EL (cell line): Measurements from ENCODE around the gene PHF21B.
"Not testable (repeated sequence)": the region's sequence is repeated elsewhere in the genome, so short reads cannot be mapped to it uniquely, and the experiment has no call there.

Source experiments
- DNase-seq: peaks from one replicate; pipeline ENCODE4 v3.0.0-alpha.2; 2016

The PHF21B gene

GRCh38 chr22:44931077-44931540, 78.7 kb downstream of the PHF21B start:
- peak; percentile 7 for DNase-seq

- DNase-seq, result no peak
Measured at GRCh38 chr22:44930711-44931035, 79.1 kb downstream of the PHF21B start.

DNA sequence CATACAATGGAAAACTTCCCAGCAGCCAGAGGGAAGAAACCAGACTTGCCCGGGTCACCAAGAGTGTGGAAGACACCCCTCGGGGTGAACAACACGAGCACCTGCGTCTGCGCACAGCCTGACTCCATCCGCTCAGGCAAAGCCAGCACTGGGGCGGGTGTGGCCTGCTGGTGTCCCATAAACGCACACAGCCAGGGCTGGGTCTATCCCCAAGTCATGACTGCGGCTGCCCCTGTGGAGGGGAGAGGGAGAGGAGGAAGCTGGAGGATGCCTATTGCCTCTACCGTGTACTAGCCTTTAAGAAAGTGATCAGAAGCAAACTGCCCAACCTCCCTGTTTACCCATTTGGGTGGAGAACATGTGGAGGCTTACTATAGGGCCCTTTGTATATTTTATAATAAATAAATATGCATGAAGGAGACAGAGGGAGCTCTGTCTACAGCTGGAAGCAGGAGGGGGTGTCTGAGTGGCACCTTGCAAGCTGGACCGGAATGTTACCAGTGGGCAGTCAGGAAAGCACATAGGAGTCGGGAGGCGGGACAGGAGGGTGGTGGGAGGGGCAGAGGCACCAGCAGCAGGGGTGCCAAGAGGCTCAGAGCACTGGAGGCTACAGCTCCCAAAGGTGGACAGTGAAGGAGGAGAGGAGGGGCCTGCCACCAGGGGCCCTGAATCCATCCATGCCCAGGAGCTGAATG, 79.6 kb downstream of the PHF21B start:
- no peak for DNase-seq

DNA sequence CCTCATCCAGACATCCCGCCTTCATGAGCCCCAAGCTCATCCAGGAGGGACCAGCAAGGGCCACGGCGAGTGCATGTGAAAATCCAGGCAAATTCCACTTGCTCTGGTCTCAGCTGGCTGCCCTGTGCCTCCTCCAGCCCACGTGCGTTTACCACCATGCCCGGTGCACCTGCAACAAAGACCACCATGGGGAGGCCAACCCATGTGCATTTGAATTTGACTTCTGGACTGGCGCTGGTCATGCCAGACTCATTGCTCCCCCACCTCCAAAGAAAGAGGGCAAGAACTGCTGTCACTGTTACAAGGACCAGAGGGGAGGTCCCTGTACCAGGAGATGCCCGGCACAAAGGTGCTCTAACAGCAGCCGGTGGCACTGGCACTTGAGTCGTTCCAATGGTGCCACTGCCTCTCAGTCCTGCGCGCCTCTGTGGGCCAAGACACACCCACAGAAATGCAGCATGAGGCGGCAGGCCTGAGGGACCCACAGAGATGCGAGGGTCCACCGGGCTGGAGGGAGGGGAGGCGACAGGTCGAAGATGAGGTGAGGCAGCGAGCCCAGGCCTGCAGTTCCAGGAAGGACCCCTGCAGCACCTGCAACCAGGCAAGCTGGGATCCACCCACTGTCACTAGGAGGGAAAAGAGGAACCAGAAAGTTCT, 80.3 kb downstream of the PHF21B start:
- no peak for DNase-seq

DNA sequence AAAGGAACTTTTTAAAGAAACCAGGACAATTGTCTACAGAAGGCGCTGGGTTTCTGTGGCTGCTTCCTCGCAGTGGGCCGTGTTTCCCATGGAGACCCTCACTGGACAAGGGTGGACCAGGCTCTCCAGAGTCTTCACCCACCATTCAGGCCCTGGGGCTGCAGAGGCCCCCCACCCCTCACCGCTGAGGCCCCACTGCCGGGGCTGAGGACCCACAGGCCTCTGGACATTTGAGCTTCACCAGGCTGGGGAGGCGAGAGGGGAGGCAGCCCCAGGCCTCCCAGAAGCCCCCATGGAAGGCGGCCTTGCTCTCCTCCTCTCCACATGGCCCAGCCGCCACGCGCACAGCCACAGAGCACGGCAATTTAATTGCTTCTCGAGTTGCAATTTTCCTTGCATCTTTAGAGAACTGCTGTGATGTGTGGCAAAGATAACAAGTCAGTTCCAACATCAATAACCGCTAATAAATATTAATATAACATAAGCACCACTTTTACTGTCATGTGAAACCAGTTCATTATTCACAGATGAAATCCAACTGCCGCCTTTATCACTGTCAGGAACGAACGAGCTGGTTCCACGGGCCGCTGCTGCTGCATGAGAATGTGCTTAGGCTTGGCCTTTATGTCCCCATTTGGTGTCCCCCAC, 81.0 kb downstream of the PHF21B start:
- no peak for DNase-seq

DNA sequence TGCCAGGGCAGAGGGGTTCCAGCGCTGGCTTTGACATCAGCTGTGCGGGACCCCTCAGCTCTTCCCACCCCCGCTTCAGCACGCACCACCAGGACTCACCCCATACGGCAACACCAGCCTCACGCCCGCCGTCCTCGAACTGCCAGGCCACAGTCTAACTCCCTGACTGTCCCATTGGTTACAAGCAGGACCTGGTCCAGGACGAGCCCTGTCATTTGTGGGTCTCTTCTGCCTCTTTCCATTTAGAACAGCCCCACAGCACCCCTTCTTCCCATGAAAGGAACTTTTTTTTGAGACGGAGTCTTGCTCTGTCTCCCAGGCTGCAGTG, 81.7 kb downstream of the PHF21B start:
- DNase-seq, result no peak

- DNase-seq, result no peak
Measured at GRCh38 chr22:44927463-44928135, 82.2 kb downstream of the PHF21B start.

GRCh38 chr22:44926491-44927415, 83.1 kb downstream of the PHF21B start:
- no peak for DNase-seq

DNA sequence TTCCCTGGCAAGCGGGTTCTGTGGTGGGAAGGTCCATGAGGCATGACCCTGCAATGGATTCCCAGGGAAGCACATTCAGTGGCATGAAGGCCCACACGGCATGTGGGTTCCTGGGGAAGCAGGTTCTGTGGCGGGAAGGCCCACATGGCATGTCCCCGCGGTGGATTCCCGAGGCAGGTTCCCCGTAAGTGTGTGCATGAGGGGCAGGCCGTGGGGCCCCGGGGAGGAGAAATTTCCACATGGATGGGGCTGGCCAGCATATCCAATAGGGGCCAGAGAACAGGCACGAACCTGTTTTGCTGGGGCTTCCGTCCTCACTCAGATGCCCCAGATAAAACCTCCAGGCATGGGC, 83.7 kb downstream of the PHF21B start:
- DNase-seq, result no peak

DNA sequence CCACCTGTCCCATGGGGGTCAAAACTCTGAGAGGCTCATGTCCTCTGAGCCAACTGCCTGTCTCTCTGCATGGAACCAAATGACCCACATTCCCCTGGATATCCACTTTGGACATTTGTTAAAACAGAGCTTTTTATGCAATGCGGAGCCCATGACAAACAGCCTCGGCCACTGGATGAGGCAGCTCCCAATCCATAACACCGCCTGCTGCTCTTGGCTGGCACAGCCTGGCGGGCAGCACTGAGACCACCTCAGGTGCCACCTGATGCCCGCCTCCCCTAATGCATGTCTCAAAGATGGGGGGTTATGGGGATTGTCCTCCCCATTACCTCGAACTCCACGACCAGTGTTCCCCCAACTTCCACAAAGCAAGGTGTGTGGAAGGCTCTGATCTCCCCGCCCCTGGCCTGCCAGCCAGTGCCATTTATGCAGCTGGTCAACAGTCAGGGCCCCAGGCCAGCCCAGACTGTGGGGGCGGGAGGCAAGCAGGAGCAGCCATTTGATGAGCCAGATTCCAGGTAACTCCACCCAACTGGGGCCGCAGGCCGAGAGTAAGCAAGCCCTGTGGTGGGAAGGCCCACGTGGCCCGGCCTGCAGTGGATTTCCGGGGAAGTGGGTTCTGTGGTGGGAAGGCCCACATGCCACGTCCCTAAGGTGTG, 84.2 kb downstream of the PHF21B start:
- no peak for DNase-seq

DNA sequence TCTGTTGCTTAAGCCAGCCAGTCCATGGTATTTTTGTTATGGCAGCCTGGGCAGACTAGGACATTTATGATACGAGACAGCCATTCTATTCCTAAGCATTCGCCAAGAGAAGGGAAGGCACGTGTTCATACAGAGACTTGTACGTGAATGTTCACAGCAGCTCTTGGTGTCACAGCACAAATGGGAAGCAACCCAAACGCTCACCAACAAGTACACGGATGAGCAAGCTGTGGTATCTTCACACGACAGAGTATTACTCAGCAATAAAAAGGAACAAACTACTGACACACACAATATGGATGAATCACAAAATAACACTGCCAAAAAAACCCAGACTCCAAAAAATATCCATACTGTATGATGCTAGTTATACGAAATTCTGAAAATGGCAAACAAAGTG, 85.1 kb downstream of the PHF21B start:
- DNase-seq, result no peak

DNA sequence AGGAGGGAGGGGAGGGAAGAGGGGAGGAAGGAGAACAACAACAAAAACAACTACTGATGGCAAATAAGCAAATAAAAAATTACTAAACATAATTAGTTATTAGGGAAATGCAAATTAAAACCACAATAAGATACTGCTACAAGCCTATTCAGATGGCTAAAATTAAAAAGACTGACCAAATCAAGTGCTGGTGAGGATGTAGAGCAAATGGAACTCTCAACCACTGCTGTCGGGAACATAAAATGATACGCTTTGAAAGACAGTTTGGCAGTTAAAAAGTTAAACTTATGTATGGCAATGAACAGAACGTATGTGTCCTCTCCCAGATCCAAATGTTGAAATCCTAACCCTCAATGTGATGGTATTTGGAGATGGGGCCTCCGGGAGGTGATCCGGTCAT, 85.7 kb downstream of the PHF21B start:
- no peak for DNase-seq

DNA sequence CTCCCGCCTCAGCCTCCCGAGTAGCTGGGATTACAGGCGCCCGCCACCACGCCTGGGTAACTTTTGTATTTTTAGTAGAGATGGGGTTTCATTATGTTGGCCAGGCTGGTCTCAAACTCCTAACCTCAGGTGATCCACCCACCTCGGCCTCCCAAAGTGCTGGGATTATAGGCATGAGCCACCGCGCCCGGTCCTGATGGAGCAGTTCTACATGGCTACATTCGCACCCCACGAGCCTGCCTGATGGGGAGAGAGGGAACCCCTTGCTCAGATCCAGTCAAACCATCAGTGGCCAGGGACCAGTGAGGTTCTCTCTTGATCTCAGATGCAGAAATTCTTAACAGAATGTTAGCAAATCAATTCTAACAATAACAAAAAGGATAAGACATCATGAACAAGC, 88.0 kb downstream of the PHF21B start:
- not testable (repeated sequence) for DNase-seq

DNA sequence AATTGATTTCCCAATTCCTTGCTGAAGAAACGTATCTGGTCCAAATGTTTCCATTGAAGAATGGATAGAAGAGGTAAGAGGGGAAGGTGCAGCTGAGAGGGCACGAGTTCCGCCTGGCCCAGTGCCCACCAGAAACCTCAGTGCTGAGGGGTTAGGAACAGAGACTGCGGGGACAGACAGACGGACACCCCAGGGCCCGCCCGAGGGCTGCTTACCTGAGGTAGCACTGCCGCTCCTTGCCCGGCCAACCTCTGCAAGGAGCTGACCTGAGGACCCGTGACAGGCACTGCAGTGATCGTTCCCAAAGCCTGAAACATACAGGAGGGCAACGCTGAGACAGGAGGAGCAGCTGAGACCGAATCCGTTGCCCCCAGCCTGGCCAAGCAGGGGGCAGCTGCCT, 89.6 kb downstream of the PHF21B start:
- DNase-seq, result no peak

DNA sequence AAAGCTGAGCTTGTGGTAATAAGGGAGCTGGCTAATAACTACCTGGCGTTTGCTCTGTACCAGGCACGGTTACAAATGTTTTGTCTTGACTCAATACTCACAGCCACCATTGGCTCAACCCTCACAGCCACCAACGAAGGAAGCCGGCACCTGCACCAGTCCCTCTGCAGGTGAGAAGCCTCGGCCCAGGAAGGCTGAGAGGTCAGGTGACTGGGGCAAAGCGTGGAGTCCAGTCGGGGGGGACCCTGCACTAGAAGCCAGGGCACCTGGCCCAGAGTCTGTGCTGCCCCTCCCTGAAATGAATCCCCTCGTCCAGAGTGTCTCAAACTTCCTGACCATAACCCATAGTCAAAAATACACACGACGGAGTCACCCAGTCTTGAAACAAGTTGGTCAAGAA, 90.1 kb downstream of the PHF21B start:
- DNase-seq, result no peak

GRCh38 chr22:44918925-44919392, 90.8 kb downstream of the PHF21B start:
- DNase-seq, result no peak

- no peak for DNase-seq
Measured at GRCh38 chr22:44918166-44918924, 91.5 kb downstream of the PHF21B start.

DNA sequence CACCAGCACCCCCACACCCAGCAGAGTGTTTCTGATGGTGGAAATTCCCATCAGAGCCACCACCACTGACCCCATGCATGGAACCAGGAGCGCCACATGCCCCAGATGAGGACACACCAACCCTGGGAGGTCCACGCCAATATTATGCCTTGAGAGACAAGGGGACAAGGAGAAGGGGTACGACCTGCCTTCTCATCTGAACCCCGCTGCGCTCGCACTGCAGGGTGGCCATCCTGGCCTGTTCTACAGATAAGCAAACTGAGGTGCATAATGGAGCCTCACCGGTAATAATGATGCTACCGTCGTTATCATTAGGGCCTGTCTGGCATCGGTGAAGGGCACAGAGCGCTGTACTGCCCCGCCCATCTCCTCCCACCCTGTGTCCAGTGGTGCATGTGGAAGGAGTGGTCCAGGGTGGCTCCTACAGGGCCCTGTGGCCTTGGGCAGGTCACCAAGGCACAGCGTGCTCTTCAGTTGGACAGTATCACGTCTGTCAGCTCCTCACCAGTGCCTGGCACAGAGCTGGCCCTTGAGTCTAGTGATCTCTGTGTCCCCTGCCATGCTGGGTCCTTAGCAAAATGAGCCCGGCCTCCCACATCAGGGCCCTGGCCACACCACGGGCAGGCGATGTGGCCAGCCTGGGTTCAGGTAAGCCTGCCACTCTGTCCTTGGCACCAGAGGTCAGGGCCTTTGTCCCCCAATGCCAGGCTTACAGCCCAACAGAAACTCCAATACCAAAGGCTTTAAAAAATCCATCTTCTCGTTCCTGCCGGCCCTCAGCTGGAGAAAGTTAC, 92.2 kb downstream of the PHF21B start:
- no peak for DNase-seq

DNA sequence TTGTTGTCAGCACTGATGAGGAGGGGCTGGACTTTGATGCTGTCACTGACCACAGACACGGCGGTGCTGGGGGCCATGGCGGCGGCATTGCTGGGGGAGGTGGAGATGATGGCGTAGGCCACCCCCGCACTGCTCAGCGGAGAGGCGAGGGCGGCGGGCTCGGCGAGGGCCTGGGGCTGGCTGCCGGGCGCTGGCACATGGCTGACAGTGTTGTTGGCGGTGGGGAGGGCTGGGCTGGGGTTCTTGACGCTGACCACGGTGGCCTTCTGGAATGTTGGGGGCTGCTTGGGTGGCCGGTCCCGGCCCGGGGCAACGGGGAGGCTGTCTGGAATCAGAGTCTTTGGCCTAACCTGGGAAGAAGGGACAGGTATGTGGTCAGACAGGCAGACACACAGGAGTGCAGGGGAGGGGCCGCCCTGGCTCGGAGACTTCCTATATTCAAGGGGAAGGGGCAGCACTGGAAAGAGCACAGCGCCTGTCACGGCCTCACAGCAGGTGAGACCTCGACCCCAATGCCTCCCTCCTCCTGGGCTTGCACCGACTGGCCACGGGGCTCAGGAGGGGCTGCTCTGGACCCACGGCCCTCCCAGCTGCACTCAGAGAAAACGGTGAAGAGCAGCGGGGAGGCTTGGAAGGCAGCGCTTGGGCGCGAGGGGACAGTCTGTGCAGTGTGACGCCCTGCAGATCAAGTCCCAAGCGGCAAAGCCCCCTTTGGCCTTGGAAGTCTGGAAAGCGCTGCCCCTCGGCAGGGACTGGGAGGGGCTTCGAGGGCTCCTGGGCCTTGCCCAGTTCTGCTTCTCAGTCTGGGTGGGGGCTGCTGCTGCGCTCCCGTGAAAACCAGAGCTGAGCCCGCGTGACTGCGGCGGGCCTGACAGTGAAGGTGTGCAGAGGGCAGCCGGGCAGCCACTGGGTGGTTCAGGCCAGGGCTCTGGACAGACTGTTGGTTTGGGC, 93.2 kb downstream of the PHF21B start:
- DNase-seq, result no peak
